ENCODE data around the gene PTTG1.

PTTG1 gene

GRCh38 chr5:160472482-160472881 lies 50.8 kb downstream of the PTTG1 start:
- DNase-seq (ENCODE audit: low read depth in 2 of 2): no peak

- no peak for DNase-seq (ENCODE audit: low read depth in 2 of 2)
These were observed 52.0 kb downstream of the PTTG1 start for GRCh38 chr5:160473681-160474080.

GRCh38 chr5:160474084-160474483 lies 52.4 kb downstream of the PTTG1 start:
- DNase-seq (ENCODE audit: low read depth in 2 of 2): no peak

- no peak for DNase-seq (ENCODE audit: low read depth in 2 of 2)
These were observed 54.3 kb downstream of the PTTG1 start for GRCh38 chr5:160475864-160476438.

- no peak for DNase-seq (ENCODE audit: low read depth in 2 of 2)
These were observed 55.8 kb downstream of the PTTG1 start for GRCh38 chr5:160477266-160477970.

- no peak for DNase-seq (ENCODE audit: low read depth in 2 of 2)
These were observed 56.5 kb downstream of the PTTG1 start for GRCh38 chr5:160478163-160478562.
